Activated CD4-positive, alpha-beta memory T cell treated with anti-CD3 and anti-CD28 coated beads for 36 hours (primary cell): ENCODE data around the gene RET. TPM values are rescaled to one million over a fixed set of nuclear protein-coding genes. Genes with fewer than 3 reads are reported as not detected.

Source experiments
- CTCF ChIA-PET: fragments of 350-600 bp; sonication (Branson Sonifier 250); formaldehyde crosslinking; loops from one replicate; lab custom pipeline; 2021; ENCODE audit warnings: antibody characterized with exemption, inconsistent platforms; lab: Charles Lee
- POLR2A ChIA-PET: fragments of 350-600 bp; sonication (Branson Sonifier 250); formaldehyde crosslinking; loops from one replicate; lab custom pipeline; 2021; ENCODE audit warnings: antibody characterized with exemption; lab: Charles Lee
- DNase-seq: peaks from one replicate; pipeline ENCODE4 v3.0.0-alpha.2; 2020
- H3K27ac Mint-ChIP-seq: one replicate; pipeline ENCODE4 v1.8.0; 2021; ENCODE audit warnings: mixed read lengths
- H3K27me3 Mint-ChIP-seq: one replicate; pipeline ENCODE4 v1.8.0; 2021; ENCODE audit warnings: mixed read lengths
- H3K36me3 Mint-ChIP-seq: one replicate; pipeline ENCODE4 v1.8.0; 2021; ENCODE audit warnings: mixed read lengths
- H3K4me1 Mint-ChIP-seq: one replicate; pipeline ENCODE4 v1.8.0; 2021; ENCODE audit warnings: low read depth, mixed read lengths
- H3K4me3 Mint-ChIP-seq: one replicate; pipeline ENCODE4 v1.8.0; 2021; ENCODE audit warnings: mild to moderate bottlenecking, mixed read lengths
- H3K9me3 Mint-ChIP-seq: one replicate; pipeline ENCODE4 v1.8.0; 2021; ENCODE audit warnings: mixed read lengths
- intact Hi-C: fragments of 100-400 bp; cut with micrococcal nuclease; formaldehyde crosslinking; loops from one replicate; pipeline ENCODE4 v1.15.1; 2023
- total RNA-seq, 2 experiments: library from RNA; stranded (reverse); gene quantifications; one replicate each; pipeline ENCODE4 v1.2.3, GENCODE V29; 2021

RET gene
- total RNA-seq, 2 experiments from 2014 or later = 0.07 to 0.17 TPM

- H3K36me3 Mint-ChIP-seq = no peaks in the 10 kb centered on the region
- H3K27me3 Mint-ChIP-seq = peaks cover 3% of the 10 kb centered on the region
- H3K9me3 Mint-ChIP-seq = no peaks in the 10 kb centered on the region
- peaks cover 6% of the 10 kb centered on the region for H3K4me1 Mint-ChIP-seq
- ChIA-PET CTCF (no interaction called here), POLR2A (interaction anchor here (1.3 kb wide), 1 partner anchor 11 kb away, joined by 4 read pairs; no protein-coding TSS in a partner anchor)
- intact Hi-C loops = no loop called here
- no peak overlapping the region for H3K27ac Mint-ChIP-seq
- no peak for DNase-seq
- no peak overlapping the region for H3K4me3 Mint-ChIP-seq
Observed at GRCh38 chr10:43109671-43110249, 32.9 kb downstream of the RET start.

GRCh38 chr10:43110338-43111071 is 33.6 kb downstream of the RET start:
- intact Hi-C loops = no loop called here
- no peak for DNase-seq
- no peaks in the 10 kb centered on the region for H3K36me3 Mint-ChIP-seq
- no peak overlapping the region for H3K4me3 Mint-ChIP-seq
- ChIA-PET CTCF (no interaction called here), POLR2A (interaction anchor here (1.3 kb wide), 1 partner anchor 10 kb away, joined by 4 read pairs; no protein-coding TSS in a partner anchor)
- no peaks in the 10 kb centered on the region for H3K27me3 Mint-ChIP-seq
- H3K9me3 Mint-ChIP-seq = no peaks in the 10 kb centered on the region
- H3K27ac Mint-ChIP-seq = no peak overlapping the region
- peaks cover 2% of the 10 kb centered on the region for H3K4me1 Mint-ChIP-seq

GRCh38 chr10:43111101-43111500 is 34.2 kb downstream of the RET start:
- H3K4me3 Mint-ChIP-seq = no peak overlapping the region
- no peak overlapping the region for H3K27ac Mint-ChIP-seq
- intact Hi-C loops = no loop called here
- H3K9me3 Mint-ChIP-seq = no peaks in the 10 kb centered on the region
- ChIA-PET CTCF (no interaction called here), POLR2A (no interaction called here)
- no peak for DNase-seq
- no peaks in the 10 kb centered on the region for H3K27me3 Mint-ChIP-seq
- no peaks in the 10 kb centered on the region for H3K36me3 Mint-ChIP-seq
- no peaks in the 10 kb centered on the region for H3K4me1 Mint-ChIP-seq

- ChIA-PET CTCF (no interaction called here), POLR2A (no interaction called here)
- Mint-ChIP-seq H3K27ac (no peak overlapping the region), H3K4me3 (no peak overlapping the region), H3K36me3 (no peaks in the 10 kb centered on the region), H3K9me3 (no peaks in the 10 kb centered on the region), H3K27me3 (no peaks in the 10 kb centered on the region), H3K4me1 (no peaks in the 10 kb centered on the region)
- DNase-seq = no peak
- intact Hi-C loops = no loop called here
Observed at GRCh38 chr10:43111921-43112607, 35.2 kb downstream of the RET start.

- DNase-seq = no peak
- intact Hi-C loops = no loop called here
- no peaks in the 10 kb centered on the region for H3K4me1 Mint-ChIP-seq
- H3K27ac Mint-ChIP-seq = no peak overlapping the region
- ChIA-PET POLR2A (no interaction called here), CTCF (no interaction called here)
- no peaks in the 10 kb centered on the region for H3K9me3 Mint-ChIP-seq
- H3K36me3 Mint-ChIP-seq = no peaks in the 10 kb centered on the region
- no peak overlapping the region for H3K4me3 Mint-ChIP-seq
- H3K27me3 Mint-ChIP-seq = no peaks in the 10 kb centered on the region
Observed at GRCh38 chr10:43112608-43112961, 35.7 kb downstream of the RET start.

- H3K9me3 Mint-ChIP-seq = no peaks in the 10 kb centered on the region
- H3K4me1 Mint-ChIP-seq = no peaks in the 10 kb centered on the region
- no peak overlapping the region for H3K27ac Mint-ChIP-seq
- DNase-seq = no peak
- H3K4me3 Mint-ChIP-seq = no peak overlapping the region
- H3K36me3 Mint-ChIP-seq = no peaks in the 10 kb centered on the region
- POLR2A ChIA-PET = no interaction called here
- intact Hi-C loops = no loop called here
- no peaks in the 10 kb centered on the region for H3K27me3 Mint-ChIP-seq
- CTCF ChIA-PET = no interaction called here
Observed at GRCh38 chr10:43113201-43114087, 36.6 kb downstream of the RET start.

- Mint-ChIP-seq H3K4me1 (no peaks in the 10 kb centered on the region), H3K27ac (no peak overlapping the region), H3K36me3 (no peaks in the 10 kb centered on the region), H3K9me3 (no peaks in the 10 kb centered on the region), H3K27me3 (no peaks in the 10 kb centered on the region), H3K4me3 (no peak overlapping the region)
- no peak for DNase-seq
- ChIA-PET CTCF (interaction anchor here (1.1 kb wide), 1 partner anchor 35 kb away, joined by 3 read pairs; no protein-coding TSS in a partner anchor), POLR2A (no interaction called here)
- intact Hi-C loops = no loop called here
Observed at GRCh38 chr10:43114088-43114742, 37.3 kb downstream of the RET start.

GRCh38 chr10:43114743-43115611 is 38.1 kb downstream of the RET start:
- H3K27me3 Mint-ChIP-seq = no peaks in the 10 kb centered on the region
- ChIA-PET POLR2A (no interaction called here), CTCF (interaction anchor here (1.1 kb wide), 1 partner anchor 35 kb away, joined by 3 read pairs; no protein-coding TSS in a partner anchor)
- intact Hi-C loops = no loop called here
- H3K4me1 Mint-ChIP-seq = no peaks in the 10 kb centered on the region
- no peak overlapping the region for H3K27ac Mint-ChIP-seq
- H3K4me3 Mint-ChIP-seq = no peak overlapping the region
- no peak for DNase-seq
- no peaks in the 10 kb centered on the region for H3K9me3 Mint-ChIP-seq
- no peaks in the 10 kb centered on the region for H3K36me3 Mint-ChIP-seq

- Mint-ChIP-seq H3K36me3 (no peaks in the 10 kb centered on the region), H3K27me3 (no peaks in the 10 kb centered on the region), H3K9me3 (no peaks in the 10 kb centered on the region), H3K4me1 (peaks cover 11% of the 10 kb centered on the region), H3K4me3 (no peak overlapping the region), H3K27ac (no peak overlapping the region)
- POLR2A ChIA-PET = no interaction called here
- intact Hi-C loops = no loop called here
- CTCF ChIA-PET = no interaction called here
- no peak for DNase-seq
Observed at GRCh38 chr10:43115881-43116595, 39.2 kb downstream of the RET start.

GRCh38 chr10:43116596-43116995 is 39.7 kb downstream of the RET start:
- CTCF ChIA-PET = no interaction called here
- no peaks in the 10 kb centered on the region for H3K9me3 Mint-ChIP-seq
- H3K27me3 Mint-ChIP-seq = no peaks in the 10 kb centered on the region
- H3K36me3 Mint-ChIP-seq = no peaks in the 10 kb centered on the region
- no peak for DNase-seq
- POLR2A ChIA-PET = no interaction called here
- H3K27ac Mint-ChIP-seq = no peak overlapping the region
- intact Hi-C loops = no loop called here
- peaks cover 16% of the 10 kb centered on the region for H3K4me1 Mint-ChIP-seq
- no peak overlapping the region for H3K4me3 Mint-ChIP-seq
